Thymus (tissue), 11 donors: Measurements from ENCODE around the gene F8. TPM values are rescaled to one million over a fixed set of nuclear protein-coding genes. Genes with fewer than 3 reads are reported as not detected.

Experiments
- DNase-seq, 9 donors: peaks; one replicate each; pipeline ENCODE4 v3.0.0-alpha.2; 2013; ENCODE audit warnings: low spot score in 9 of 9, low read depth in 6 of 9, missing footprints in 1 of 9
- H3K27ac ChIP-seq, 2 donors: one replicate each; pipeline ENCODE4 v1.5.1; 2013; ENCODE audit warnings: control low read depth in 1 of 2, low read depth in 1 of 2, low read length in 1 of 2, mild to moderate bottlenecking in 1 of 2, moderate library complexity in 1 of 2
- H3K27me3 ChIP-seq, 2 donors: one replicate each; pipeline ENCODE4 v1.5.1; 2013; ENCODE audit warnings: low read length in 1 of 2; ENCODE audit not compliant: control insufficient read depth in 2 of 2, insufficient read depth in 1 of 2
- H3K36me3 ChIP-seq, 2 donors: one replicate each; pipeline ENCODE4 v1.5.1; 2013; ENCODE audit warnings: low read length in 1 of 2, mild to moderate bottlenecking in 1 of 2, moderate library complexity in 1 of 2; ENCODE audit not compliant: control insufficient read depth in 2 of 2, insufficient read depth in 2 of 2
- H3K4me1 ChIP-seq, 2 donors: one replicate each; pipeline ENCODE4 v1.5.1; 2013; ENCODE audit warnings: low read length in 2 of 2; ENCODE audit not compliant: control insufficient read depth in 2 of 2, insufficient read depth in 2 of 2
- H3K4me3 ChIP-seq, 2 donors: one replicate each; pipeline ENCODE4 v1.5.1; 2013; ENCODE audit warnings: low read length in 2 of 2, control low read depth in 1 of 2, mild to moderate bottlenecking in 1 of 2
- H3K9me3 ChIP-seq, 2 donors: one replicate each; pipeline ENCODE4 v1.5.1; 2013; ENCODE audit warnings: low read length in 1 of 2, mild to moderate bottlenecking in 1 of 2; ENCODE audit not compliant: control insufficient read depth in 2 of 2, insufficient read depth in 1 of 2
- WGBS: extraction: QIAGEN DNeasy Blood & Tissue Kit; methylation state at CpG from one replicate; pipeline ENCODE4 v1.1.7; 2013; 5-methylcytosine and 5-hydroxymethylcytosine counted together
- polyA plus RNA-seq: library from polyadenylated mRNA; stranded (reverse); fragments of 200-250 nt; gene quantifications from one replicate; pipeline ENCODE4 v1.2.3, GENCODE V29; 2013
- total RNA-seq: library from RNA; stranded (reverse); fragments of 120-200 nt; gene quantifications from one replicate; pipeline ENCODE4 v1.2.4, GENCODE V29; 2013
- donor health status: healthy.

F8 gene
- total and polyA plus RNA-seq, 2 donors, result 2.9 to 10.7 TPM

DNA sequence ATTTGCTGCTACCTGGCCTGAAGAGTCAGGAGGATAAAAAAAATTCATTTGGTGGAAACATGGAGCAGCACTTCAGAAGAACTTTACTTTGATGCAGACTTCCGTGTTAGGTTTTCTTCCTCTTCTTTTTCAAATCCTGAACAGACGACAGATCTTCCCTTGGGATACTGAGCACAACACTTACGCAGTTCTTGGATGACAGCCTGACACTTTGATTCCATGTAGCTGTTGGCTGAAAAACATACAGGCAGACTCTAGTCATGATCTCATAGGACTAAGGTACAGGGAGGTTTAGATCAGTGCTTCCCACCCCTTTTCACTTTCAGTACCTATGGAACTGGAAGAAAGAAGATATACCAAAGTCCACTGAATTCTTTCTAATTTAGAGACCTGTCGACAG is 39.2 kb upstream of the F8 start:
- DNase-seq, result no peak
- Histone ChIP-seq H3K9me3 (no peaks in the 10 kb centered on the region), H3K27me3 (no peaks in the 10 kb centered on the region), H3K4me3 (no peak overlapping the region), H3K4me1 (peaks cover 0 to 1% of the 10 kb centered on the region in 2 donors), H3K36me3 (peaks cover 0 to 6% of the 10 kb centered on the region in 2 donors), H3K27ac (no peak overlapping the region)
- 97% methylated on average over 4 of the region's 4 CpGs for WGBS

DNA sequence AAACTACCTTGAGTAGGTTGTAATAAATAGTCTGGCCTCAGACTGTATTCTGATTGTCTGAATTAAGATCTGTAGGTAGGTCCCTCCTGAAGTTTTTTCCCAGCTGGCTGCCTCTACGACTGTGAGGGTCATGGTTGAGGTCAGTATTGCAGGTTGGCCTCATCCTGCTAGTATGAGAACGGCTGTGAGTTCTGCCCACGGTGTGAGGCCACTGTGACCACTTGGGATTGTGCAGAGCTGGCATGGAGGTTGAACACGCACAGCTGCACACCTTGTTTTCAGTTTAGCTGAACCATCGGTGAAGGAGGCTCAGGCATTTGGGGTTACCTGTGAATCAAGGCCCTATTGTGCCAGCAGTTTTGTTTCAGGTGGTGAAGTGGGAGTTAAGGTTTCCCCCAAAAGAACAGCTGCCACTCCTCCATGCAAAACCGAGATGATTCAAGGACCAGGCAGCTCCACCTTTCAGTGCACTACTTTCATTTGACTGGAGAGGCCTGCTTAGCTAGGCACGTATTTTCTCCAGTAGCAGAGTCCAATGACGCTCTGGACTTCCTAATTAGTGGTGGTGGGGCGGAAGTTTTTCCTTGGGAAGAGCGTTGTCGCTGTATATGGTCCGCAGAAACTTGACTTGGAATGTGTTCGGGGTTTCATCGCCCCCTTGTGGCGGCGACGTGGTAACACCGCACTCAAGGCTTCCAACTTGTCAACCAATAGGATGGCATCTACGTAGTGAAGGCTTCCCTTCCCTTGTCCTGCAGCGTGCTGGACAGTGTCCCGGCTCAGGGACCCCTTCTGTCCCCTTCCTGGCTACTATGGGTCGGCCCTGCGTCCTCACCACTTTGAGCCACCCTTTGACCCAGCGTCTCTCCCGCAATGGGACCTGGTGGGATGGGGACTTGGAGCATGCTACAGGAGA is 34.6 kb upstream of the F8 start:
- H3K4me1 ChIP-seq, result peaks cover 0 to 4% of the 10 kb centered on the region in 2 donors
- no peaks in the 10 kb centered on the region for H3K27me3 ChIP-seq
- no peak overlapping the region for H3K4me3 ChIP-seq
- H3K27ac ChIP-seq, result no peak overlapping the region
- peaks cover 0 to 13% of the 10 kb centered on the region in 2 donors for H3K36me3 ChIP-seq
- 20% methylated on average over 23 of the region's 25 CpGs for WGBS
- peak in 6 of 9 donors; percentile 23 to 68 (median 50) for DNase-seq
- no peaks in the 10 kb centered on the region for H3K9me3 ChIP-seq

GRCh38 chrX:155056471-155056870 is 33.9 kb upstream of the F8 start:
- 97% methylated on average over 1 of the region's 1 CpG for WGBS
- peaks cover 0 to 4% of the 10 kb centered on the region in 2 donors for H3K4me1 ChIP-seq
- H3K27ac ChIP-seq, result no peak overlapping the region
- H3K27me3 ChIP-seq, result no peaks in the 10 kb centered on the region
- DNase-seq, result peak in 1 of 9 donors; percentile 11
- H3K9me3 ChIP-seq, result no peaks in the 10 kb centered on the region
- peaks cover 0 to 13% of the 10 kb centered on the region in 2 donors for H3K36me3 ChIP-seq
- no peak overlapping the region for H3K4me3 ChIP-seq

DNA sequence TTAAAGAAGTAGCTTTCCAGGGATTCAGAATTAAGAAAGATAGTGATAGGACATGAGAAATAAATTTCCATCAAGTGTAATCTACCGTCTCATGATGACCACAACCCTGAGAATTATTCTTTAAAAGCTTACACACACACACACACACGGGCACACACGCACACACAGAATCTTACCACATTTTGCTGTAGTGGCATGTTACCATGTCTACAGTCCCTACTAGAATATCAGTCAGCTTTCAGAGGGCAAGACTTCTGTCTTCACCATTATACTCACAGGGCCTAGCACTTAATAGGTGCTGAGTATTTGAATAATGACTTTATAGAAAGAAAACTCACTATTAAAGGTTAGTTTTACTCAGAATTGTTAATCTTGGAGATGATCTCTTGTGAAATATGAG is 33.0 kb upstream of the F8 start:
- H3K4me1 ChIP-seq, result peaks cover 0 to 4% of the 10 kb centered on the region in 2 donors

DNA sequence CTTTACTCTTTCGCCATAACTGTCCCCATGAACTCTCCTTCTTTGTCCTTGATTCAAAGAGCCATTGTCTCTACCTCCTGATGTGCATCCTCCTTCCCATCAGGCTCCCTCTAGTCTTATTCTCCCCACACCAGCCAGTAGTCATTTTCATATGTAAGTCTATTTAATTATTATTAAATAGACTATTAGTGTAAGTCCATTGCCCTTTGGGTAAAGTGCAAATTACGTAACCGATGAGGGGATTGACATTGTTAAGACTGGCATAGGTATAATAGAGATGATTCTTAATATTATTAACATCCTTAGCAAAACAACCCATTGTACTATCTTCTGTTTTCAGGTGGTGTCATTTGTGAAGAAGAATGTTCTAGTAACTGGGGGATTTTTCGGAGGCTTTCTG is 31.7 kb upstream of the F8 start:
- H3K27ac ChIP-seq, result no peak overlapping the region
- H3K4me1 ChIP-seq, result peaks cover 0 to 4% of the 10 kb centered on the region in 2 donors
- WGBS, result 95% methylated on average over 4 of the region's 4 CpGs
- no peaks in the 10 kb centered on the region for H3K27me3 ChIP-seq
- no peaks in the 10 kb centered on the region for H3K9me3 ChIP-seq
- H3K4me3 ChIP-seq, result no peak overlapping the region
- DNase-seq, result no peak
- H3K36me3 ChIP-seq, result peaks cover 0 to 10% of the 10 kb centered on the region in 2 donors

More for the DNA sequence above, 33.0 kb upstream of the F8 start:
- no peaks in the 10 kb centered on the region for H3K27me3 ChIP-seq
- no peak for DNase-seq
- H3K9me3 ChIP-seq, result no peaks in the 10 kb centered on the region
- H3K27ac ChIP-seq, result no peak overlapping the region
- WGBS, result 98% methylated on average over 3 of the region's 3 CpGs
- peaks cover 0 to 10% of the 10 kb centered on the region in 2 donors for H3K36me3 ChIP-seq
- H3K4me3 ChIP-seq, result no peak overlapping the region

GRCh38 chrX:155053656-155054055 is 31.1 kb upstream of the F8 start:
- 96% methylated on average over 3 of the region's 3 CpGs for WGBS
- Histone ChIP-seq H3K9me3 (no peaks in the 10 kb centered on the region), H3K4me3 (no peak overlapping the region), H3K27me3 (no peaks in the 10 kb centered on the region), H3K27ac (no peak overlapping the region), H3K36me3 (peaks cover 0 to 10% of the 10 kb centered on the region in 2 donors), H3K4me1 (peaks cover 0 to 4% of the 10 kb centered on the region in 2 donors)
- no peak for DNase-seq

GRCh38 chrX:155052738-155053498 is 30.4 kb upstream of the F8 start:
- Histone ChIP-seq H3K4me1 (peaks cover 0 to 4% of the 10 kb centered on the region in 2 donors), H3K4me3 (no peak overlapping the region), H3K9me3 (no peaks in the 10 kb centered on the region), H3K27me3 (no peaks in the 10 kb centered on the region), H3K36me3 (peaks cover 0 to 10% of the 10 kb centered on the region in 2 donors), H3K27ac (no peak overlapping the region)
- no peak for DNase-seq
- WGBS, result 93% methylated on average over 5 of the region's 5 CpGs

DNA sequence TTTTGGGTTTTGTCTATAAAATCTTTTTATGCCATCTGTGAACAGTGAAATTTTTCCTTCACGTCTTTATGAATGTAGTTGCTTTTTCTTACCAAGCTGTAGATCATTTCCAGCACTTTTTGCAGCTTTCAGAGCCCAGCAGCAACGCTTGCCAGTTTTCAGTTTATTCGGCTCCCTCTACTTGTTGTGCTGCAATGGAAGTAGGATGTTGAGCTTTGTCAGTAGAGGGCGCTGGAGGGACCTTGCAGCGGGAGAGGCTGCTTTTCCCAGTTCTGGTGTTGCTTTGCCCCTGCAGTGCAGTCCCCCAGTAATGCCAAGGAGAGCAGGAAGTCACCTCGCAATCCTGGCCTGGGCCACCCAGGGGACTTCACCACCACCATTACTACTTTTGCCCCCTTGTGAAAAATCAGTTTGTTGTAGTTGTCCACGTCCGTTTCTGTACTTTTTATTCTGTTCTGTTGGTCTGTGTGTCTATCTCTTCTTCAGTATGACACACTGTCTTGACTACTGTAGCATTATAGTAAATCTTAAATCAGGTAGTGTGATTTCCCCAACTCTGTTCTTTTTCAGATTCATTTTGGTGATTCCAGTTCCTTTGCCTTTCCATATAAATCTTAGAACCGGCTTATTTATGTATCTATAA is 26.6 kb upstream of the F8 start:
- DNase-seq, result peak in 4 of 9 donors; percentile 30 to 60 (median 50)

More for the DNA sequence above, 26.6 kb upstream of the F8 start:
- H3K27ac ChIP-seq, result no peak overlapping the region
- WGBS, result 56% methylated on average over 9 of the region's 9 CpGs
- H3K36me3 ChIP-seq, result peaks cover 8 to 10% of the 10 kb centered on the region in 2 donors
- H3K4me3 ChIP-seq, result no peak overlapping the region
- H3K9me3 ChIP-seq, result no peaks in the 10 kb centered on the region
- no peaks in the 10 kb centered on the region for H3K4me1 ChIP-seq
- no peaks in the 10 kb centered on the region for H3K27me3 ChIP-seq
